Astrocyte of the cerebellum (primary cell): ENCODE results near the gene C1orf141.

ENCODE experiments used
- DNase-seq: peaks from one replicate; pipeline ENCODE4 v3.0.0-alpha.2; 2011; ENCODE audit warnings: low read depth
- H3K4me3 ChIP-seq: 2 replicates; pipeline ENCODE4 v1.5.1; 2011; ENCODE audit warnings: mild to moderate bottlenecking, low read depth, low read length, moderate library complexity
- CTCF ChIP-seq: IDR thresholded peaks from 2 replicates; pipeline ENCODE4 v1.5.1; 2012; ENCODE audit warnings: low read length, low read depth, moderate library complexity, mild to moderate bottlenecking; ENCODE audit errors: missing control alignments
- in situ Hi-C: cut with HindIII; loops from 2 replicates; pipeline ENCODE4 v1.10.0; 2017; ENCODE audit warnings: low sequenced_read_pairs

The C1orf141 gene

GRCh38 chr1:67170751-67171573, 36.2 kb upstream of the C1orf141 start:
- in situ Hi-C loops = no loop called here
- TF ChIP-seq CTCF = no peak
- no peak for DNase-seq
- no peak overlapping the region for H3K4me3 ChIP-seq

GRCh38 chr1:67169932-67170331, 35.2 kb upstream of the C1orf141 start:
- in situ Hi-C loops = no loop called here

GRCh38 chr1:67169496-67169895, 34.7 kb upstream of the C1orf141 start:
- DNase-seq = no peak
- no peak overlapping the region for H3K4me3 ChIP-seq
- in situ Hi-C loops = no loop called here
- no peak for TF ChIP-seq CTCF

More at GRCh38 chr1:67169932-67170331, 35.2 kb upstream of the C1orf141 start:
- no peak overlapping the region for H3K4me3 ChIP-seq
- TF ChIP-seq CTCF = no peak
- no peak for DNase-seq

GRCh38 chr1:67166196-67166595, 31.4 kb upstream of the C1orf141 start, which contains the start of gene IL23R:
IL23R (plus strand) TSS chr1:67166454; CDS start chr1:67168121, 1,667 bp downstream.
- TF ChIP-seq CTCF = no peak
- H3K4me3 ChIP-seq = no peak within 1 kb of the TSS
- no peak for DNase-seq
- in situ Hi-C loops = no loop called here

DNA sequence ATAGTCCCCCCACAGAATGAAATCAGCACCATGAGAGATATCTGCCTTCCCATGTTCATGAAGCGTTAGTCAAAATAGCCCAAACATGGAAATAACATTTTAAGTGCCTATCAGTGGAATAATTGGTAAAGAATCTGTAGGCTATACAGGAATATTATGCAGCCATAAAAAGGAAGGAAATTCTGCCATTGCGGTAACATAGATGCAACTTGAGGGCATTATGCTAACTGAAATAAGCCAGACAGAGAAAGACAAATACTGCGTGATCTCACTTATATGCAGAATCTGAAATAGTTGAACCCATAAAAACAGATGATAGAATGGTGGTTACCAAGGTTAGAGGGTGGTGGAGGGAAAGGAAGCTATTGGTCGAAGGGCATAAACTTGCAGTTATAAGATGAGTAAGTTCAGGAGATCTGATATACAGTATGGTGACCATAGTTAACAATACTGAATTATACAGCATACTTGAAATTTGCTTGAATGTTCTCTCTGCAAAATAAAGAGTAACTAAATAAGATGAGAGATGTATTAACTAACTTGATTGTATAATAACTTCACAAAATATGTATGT, 30.8 kb upstream of the C1orf141 start:
- no peak for DNase-seq
- H3K4me3 ChIP-seq = no peak overlapping the region
- in situ Hi-C loops = no loop called here
- no peak for TF ChIP-seq CTCF

DNA sequence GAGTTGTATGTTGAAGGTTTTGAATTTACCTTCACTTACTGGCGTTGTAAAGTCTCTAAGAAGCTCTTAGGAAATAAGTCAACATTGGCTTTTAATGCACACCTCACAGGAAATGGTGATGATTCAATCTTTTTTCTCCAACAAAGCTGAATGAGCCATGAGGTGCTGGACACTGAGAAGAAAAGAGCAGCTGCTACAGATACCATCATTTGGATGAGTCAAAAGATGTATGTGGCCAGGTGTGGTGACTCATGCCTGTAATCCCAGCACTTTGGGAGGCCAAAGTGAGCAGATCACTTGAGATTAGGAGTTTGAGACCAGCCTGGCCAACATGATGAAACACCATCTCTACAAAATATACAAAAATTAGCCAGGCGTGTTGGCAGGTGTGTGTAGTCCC, 28.2 kb upstream of the C1orf141 start:
- no peak for TF ChIP-seq CTCF
- no peak overlapping the region for H3K4me3 ChIP-seq
- in situ Hi-C loops = no loop called here
- DNase-seq = no peak
